Osteoblast (primary cell): Measurements from ENCODE around the gene KCNK5. TPM values are rescaled to one million over a fixed set of nuclear protein-coding genes. Genes with fewer than 3 reads are reported as not detected.

Experiments
- DNase-seq: peaks from one replicate; pipeline ENCODE4 v3.0.0; 2011; ENCODE audit warnings: low spot score, mixed read lengths; ENCODE audit not compliant: insufficient read length; ENCODE audit errors: missing footprints
- H2AFZ ChIP-seq: 2 replicates; pipeline ENCODE4 v1.6.0; 2011; ENCODE audit warnings: mild to moderate bottlenecking, low read length
- H3K27ac ChIP-seq: 2 replicates; pipeline ENCODE4 v1.5.1; 2011; ENCODE audit warnings: mild to moderate bottlenecking, low read depth, low read length, moderate library complexity
- H3K27me3 ChIP-seq: 2 replicates; pipeline ENCODE4 v1.6.0; 2012; ENCODE audit warnings: mild to moderate bottlenecking, control low read depth, inconsistent platforms, low read length, moderate library complexity; ENCODE audit not compliant: insufficient read depth
- H3K36me3 ChIP-seq: 2 replicates; pipeline ENCODE4 v1.5.1; 2011; ENCODE audit warnings: mild to moderate bottlenecking, low read length, control low read depth, moderate library complexity; ENCODE audit not compliant: insufficient read depth
- H3K4me1 ChIP-seq: 2 replicates; pipeline ENCODE4 v1.5.1; 2011; ENCODE audit warnings: mild to moderate bottlenecking, low read length, control low read depth, moderate library complexity; ENCODE audit not compliant: insufficient read depth
- H3K4me2 ChIP-seq: 2 replicates; pipeline ENCODE4 v1.6.0; 2011; ENCODE audit warnings: mild to moderate bottlenecking, low read length; ENCODE audit not compliant: insufficient read depth
- H3K4me3 ChIP-seq: fragments of 200-600 bp; sonication (generic); 3 replicates; pipeline ENCODE4 v1.5.1; 2012; ENCODE audit warnings: mild to moderate bottlenecking, low read length, inconsistent platforms; ENCODE audit not compliant: insufficient read depth
- H3K79me2 ChIP-seq: 2 replicates; pipeline ENCODE4 v1.6.0; 2012; ENCODE audit warnings: mild to moderate bottlenecking, low read length, control low read depth, inconsistent platforms; ENCODE audit not compliant: insufficient read depth
- H3K9me3 ChIP-seq: 2 replicates; pipeline ENCODE4 v1.5.1; 2011; ENCODE audit warnings: low read depth, low read length, control low read depth
- H4K20me1 ChIP-seq: 2 replicates; pipeline ENCODE4 v1.6.0; 2012; ENCODE audit warnings: mild to moderate bottlenecking, low read length, control low read depth; ENCODE audit not compliant: insufficient read depth
- CTCF ChIP-seq: IDR thresholded peaks from 2 replicates; pipeline ENCODE4 v1.5.1; 2011; ENCODE audit warnings: mild to moderate bottlenecking, low read depth, low read length, moderate library complexity; ENCODE audit errors: extremely low read depth
- total RNA-seq: library from RNA; depleted of rRNA; stranded (reverse); fragments of >200 nt; gene quantifications from 2 replicates; pipeline ENCODE4 v1.2.3, GENCODE V29; 2012

KCNK5 gene
- total RNA-seq, 1 donor = not detected

GRCh38 chr6:39156801-39157200 is 72.5 kb downstream of the KCNK5 start:
- no peak for DNase-seq
- Histone ChIP-seq H3K4me3 (no peak overlapping the region), H3K4me2 (no peak overlapping the region), H3K9me3 (no peaks in the 10 kb centered on the region), H2AFZ (no peak overlapping the region), H3K4me1 (no peaks in the 10 kb centered on the region), H3K36me3 (no peaks in the 10 kb centered on the region), H4K20me1 (no peaks in the 10 kb centered on the region), H3K27ac (no peak overlapping the region), H3K79me2 (no peaks in the 10 kb centered on the region), H3K27me3 (no peaks in the 10 kb centered on the region)
- no peak for TF ChIP-seq CTCF

GRCh38 chr6:39154705-39155104 is 74.6 kb downstream of the KCNK5 start:
- no peaks in the 10 kb centered on the region for H3K4me1 ChIP-seq
- H3K4me2 ChIP-seq = no peak overlapping the region
- TF ChIP-seq CTCF = no peak
- H4K20me1 ChIP-seq = no peaks in the 10 kb centered on the region
- no peaks in the 10 kb centered on the region for H3K79me2 ChIP-seq
- no peak overlapping the region for H2AFZ ChIP-seq
- no peak for DNase-seq
- no peak overlapping the region for H3K4me3 ChIP-seq
- H3K36me3 ChIP-seq = no peaks in the 10 kb centered on the region
- no peak overlapping the region for H3K27ac ChIP-seq
- H3K9me3 ChIP-seq = no peaks in the 10 kb centered on the region
- no peaks in the 10 kb centered on the region for H3K27me3 ChIP-seq

- H3K36me3 ChIP-seq = no peaks in the 10 kb centered on the region
- no peak for TF ChIP-seq CTCF
- no peaks in the 10 kb centered on the region for H3K79me2 ChIP-seq
- H4K20me1 ChIP-seq = no peaks in the 10 kb centered on the region
- no peak overlapping the region for H3K4me2 ChIP-seq
- no peak overlapping the region for H3K4me3 ChIP-seq
- H3K27ac ChIP-seq = no peak overlapping the region
- DNase-seq = no peak
- no peaks in the 10 kb centered on the region for H3K9me3 ChIP-seq
- no peaks in the 10 kb centered on the region for H3K4me1 ChIP-seq
- no peak overlapping the region for H2AFZ ChIP-seq
- H3K27me3 ChIP-seq = no peaks in the 10 kb centered on the region
Observed at GRCh38 chr6:39153766-39154397, 75.4 kb downstream of the KCNK5 start.

GRCh38 chr6:39152262-39152661 is 77.0 kb downstream of the KCNK5 start:
- no peak overlapping the region for H3K27ac ChIP-seq
- no peak for DNase-seq
- H3K79me2 ChIP-seq = no peaks in the 10 kb centered on the region
- H3K27me3 ChIP-seq = no peaks in the 10 kb centered on the region
- no peak overlapping the region for H3K4me3 ChIP-seq
- TF ChIP-seq CTCF = no peak
- no peaks in the 10 kb centered on the region for H3K9me3 ChIP-seq
- no peaks in the 10 kb centered on the region for H3K36me3 ChIP-seq
- no peaks in the 10 kb centered on the region for H3K4me1 ChIP-seq
- no peak overlapping the region for H3K4me2 ChIP-seq
- H4K20me1 ChIP-seq = no peaks in the 10 kb centered on the region
- H2AFZ ChIP-seq = no peak overlapping the region
